K562 (cell line): ENCODE data around the gene CCNQ. TPM values are rescaled to one million over a fixed set of nuclear protein-coding genes. Genes with fewer than 3 reads are reported as not detected.

Experiments used
- ATAC-seq: fragments of 200-7000 bp; cut with Tn5 transposase; 3 replicates; pipeline ENCODE4 v1.9.1; 2020; ENCODE audit warnings: moderate library complexity
- BruUV-seq: library from RNA; stranded (reverse); fragments of 400-500 nt; replicated peaks from 2 replicates; lab custom pipeline; 2021; lab: Mats Ljungman, UMichigan
- CTCF ChIA-PET: fragments of 300-600 bp; formaldehyde crosslinking; extraction: SDS; loops from one replicate; lab custom pipeline; 2021; ENCODE audit warnings: low intra/inter-chr PET ratio; lab: Yijun Ruan, JAX
- POLR2A ChIA-PET: fragments of 300-600, 350-650 bp; sonication (Branson Sonifier 250); formaldehyde crosslinking; extraction: SDS; loops from one replicate; lab custom pipeline; 2021; ENCODE audit warnings: antibody characterized with exemption, inconsistent platforms; lab: Yijun Ruan, JAX
- DNase-seq, 4 experiments: peaks; one replicate each; pipeline versions ENCODE4 v3.0.0 to v3.0.0-alpha.2; 2011 to 2018; ENCODE audit warnings: low spot score in 3 of 4, mixed read lengths in 3 of 4; ENCODE audit errors: extremely low read depth in 1 of 4
- FAIRE-seq: peaks from 2 replicates; lab custom pipeline; 2011; peaks lifted over from hg19 to GRCh38; lab: Jason Lieb, UNC
- H2AFZ ChIP-seq: 2 replicates; pipeline ENCODE4 v1.6.0; 2011; ENCODE audit warnings: low read depth, low read length, control low read depth, inconsistent platforms
- H3K27ac ChIP-seq: fragments of 200-600 bp; 3 replicates; pipeline ENCODE4 v1.8.0; 2011; ENCODE audit warnings: low read depth, mild to moderate bottlenecking, control low read depth, inconsistent platforms, low read length, moderate library complexity, mixed read lengths; ENCODE audit errors: extremely low read depth
- H3K27me3 ChIP-seq, 2 experiments: fragments of 300-600 bp in 1 of 2; 2 replicates in 1 of 2; 3 replicates in 1 of 2; pipeline versions ENCODE4 v1.6.0 to v1.8.0; 2011; ENCODE audit warnings: inconsistent platforms in 2 of 2, low read length in 2 of 2, mild to moderate bottlenecking in 1 of 2, mixed read lengths in 1 of 2, moderate library complexity in 1 of 2; ENCODE audit not compliant: control insufficient read depth in 2 of 2, insufficient read depth in 2 of 2
- H3K36me3 ChIP-seq: fragments of 300-600 bp; 3 replicates; pipeline ENCODE4 v1.8.0; 2011; ENCODE audit warnings: mild to moderate bottlenecking, low read length, inconsistent platforms; ENCODE audit not compliant: control insufficient read depth, insufficient read depth
- H3K4me1 ChIP-seq, 2 experiments: fragments of 200-600 bp in 1 of 2; replicated peaks in 1 of 2; 2 replicates in 1 of 2; 3 replicates in 1 of 2; pipeline versions ENCODE4 v1.5.1 to v1.8.0; 2011; ENCODE audit warnings: inconsistent platforms in 2 of 2, low read length in 2 of 2, mild to moderate bottlenecking in 1 of 2, mixed read lengths in 1 of 2, moderate library complexity in 1 of 2; ENCODE audit not compliant: control insufficient read depth in 2 of 2, insufficient read depth in 2 of 2
- H3K4me2 ChIP-seq: 2 replicates; pipeline ENCODE4 v1.6.1; 2011; ENCODE audit warnings: low read length, control low read depth, inconsistent platforms, mixed read lengths; ENCODE audit not compliant: insufficient read depth
- H3K4me3 ChIP-seq: fragments of 200-600 bp; sonication (generic), shearing (Covaris generic); 2 replicates; pipeline ENCODE4 v1.5.1; 2016; ENCODE audit warnings: control low read depth, inconsistent platforms
- H3K79me2 ChIP-seq: fragments of 200-600 bp; 3 replicates; pipeline ENCODE4 v1.8.0; 2011; ENCODE audit warnings: low read length, inconsistent platforms; ENCODE audit not compliant: control insufficient read depth, insufficient read depth
- H3K9ac ChIP-seq, 2 experiments: 2 replicates each; pipeline versions ENCODE4 v1.6.0 to v1.6.1; 2011; ENCODE audit warnings: low read depth in 2 of 2, low read length in 2 of 2, control low read depth in 1 of 2, inconsistent platforms in 1 of 2, mild to moderate bottlenecking in 1 of 2, mixed read lengths in 1 of 2; ENCODE audit not compliant: insufficient read depth in 1 of 2
- H3K9me1 ChIP-seq: one replicate; pipeline ENCODE4 v1.6.0; 2011; ENCODE audit warnings: inconsistent platforms, mild to moderate bottlenecking, low read length, moderate library complexity; ENCODE audit not compliant: control insufficient read depth, insufficient read depth
- H3K9me3 ChIP-seq: replicated peaks from 2 replicates; pipeline ENCODE4 v1.5.1; 2011; ENCODE audit warnings: low read depth, low read length, inconsistent platforms; ENCODE audit not compliant: control insufficient read depth, insufficient read depth
- H4K20me1 ChIP-seq: replicated peaks from 2 replicates; pipeline ENCODE4 v1.6.1; 2011; ENCODE audit warnings: low read length, inconsistent platforms, mixed read lengths; ENCODE audit not compliant: control insufficient read depth, insufficient read depth
- C11orf30 ChIP-seq: fragments of 450-650 bp; IDR thresholded peaks from 2 replicates; pipeline ENCODE4 v1.6.1; 2016; ENCODE audit warnings: low read depth, mild to moderate bottlenecking
- ESRRB ChIP-seq: fragments of 250-450 bp; sonication (Bioruptor Pico); IDR thresholded peaks from 2 replicates; pipeline ENCODE4 v1.5.0; 2020; ENCODE audit warnings: mild to moderate bottlenecking, moderate library complexity, borderline replicate concordance
- SPI1 ChIP-seq: IDR thresholded peaks from 2 replicates; pipeline ENCODE4 v1.6.1; 2011; ENCODE audit warnings: low read depth, low read length, control low read depth, borderline replicate concordance
- VEZF1 ChIP-seq: fragments of 200-800 bp; sonication (Bioruptor generic); IDR thresholded peaks from 2 replicates; pipeline ENCODE4 v1.6.1; 2017; ENCODE audit warnings: missing genetic modification characterization, missing compliant biosample characterization
- ZC3H11A ChIP-seq: IDR thresholded peaks from 2 replicates; pipeline ENCODE4 v1.6.1; 2012; ENCODE audit warnings: low read depth, low read length, improper control_type of control experiment
- WGBS: fragments of 100-300 bp; shearing (Covaris generic); methylation state at CpG from one replicate; pipeline ENCODE4 v1.1.6; 2016; ENCODE audit warnings: low coverage, mixed read lengths; ENCODE audit not compliant: insufficient coverage; ENCODE audit errors: missing lambda C conversion rate; 5-methylcytosine and 5-hydroxymethylcytosine counted together
- in situ Hi-C: fragments of 300-500 bp; cut with MboI; formaldehyde crosslinking; loops from 4 replicates; pipeline ENCODE4 v1.15.0; 2018; ENCODE audit warnings: inconsistent platforms, mixed read lengths
- intact Hi-C: fragments of 100-400 bp; cut with micrococcal nuclease; formaldehyde crosslinking; loops from 2 replicates; pipeline ENCODE4 v1.14.2; 2022
- polyA plus RNA-seq, 8 experiments: library from polyadenylated mRNA; depleted of rRNA in 4 of 8; stranded (reverse) in 5 of 8; unstranded in 3 of 8; fragments of >200 nt; fragmentation: Nextera tagmentation in 2 of 8; fragmentation: Illumina TruSeq in 1 of 8; extraction: Ambion mirVana in 2 of 8; extraction: Trizol in 1 of 8; gene quantifications; 2 replicates each; pipeline versions ENCODE4 v1.2.1 to v1.2.3, GENCODE V29; 2011 to 2014; ENCODE audit warnings: inconsistent platforms in 1 of 8, missing spikeins in 1 of 8
- total RNA-seq, 7 experiments: library from RNA; depleted of rRNA in 6 of 7; stranded (reverse); fragments of >200 nt in 6 of 7; fragmentation: Illumina TruSeq in 2 of 7; extraction: Trizol in 2 of 7; gene quantifications; 2 replicates each; pipeline versions ENCODE4 v1.2.1 to v1.2.3, GENCODE V29; 2011 to 2021; ENCODE audit warnings: low replicate concordance in 1 of 7
- TF ChIP-seq, protein P1 (sequence below): IDR thresholded peaks from 2 replicates; pipeline ENCODE4 v1.6.1; 2014; ENCODE audit warnings: antibody characterized with exemption
- TF ChIP-seq, protein P2 (sequence below): fragments of 250-450 bp; sonication (Bioruptor Pico); IDR thresholded peaks from 2 replicates; pipeline ENCODE4 v1.4.0; 2020; ENCODE audit warnings: mild to moderate bottlenecking, moderate library complexity

Gene CCNQ
- total and polyA plus RNA-seq, 9 of the 15 experiments (the other 6 are each of a cell fraction or from before 2014, with no cell fraction given) = 0.92 to 53.8 (median 25.3) TPM

DNA sequence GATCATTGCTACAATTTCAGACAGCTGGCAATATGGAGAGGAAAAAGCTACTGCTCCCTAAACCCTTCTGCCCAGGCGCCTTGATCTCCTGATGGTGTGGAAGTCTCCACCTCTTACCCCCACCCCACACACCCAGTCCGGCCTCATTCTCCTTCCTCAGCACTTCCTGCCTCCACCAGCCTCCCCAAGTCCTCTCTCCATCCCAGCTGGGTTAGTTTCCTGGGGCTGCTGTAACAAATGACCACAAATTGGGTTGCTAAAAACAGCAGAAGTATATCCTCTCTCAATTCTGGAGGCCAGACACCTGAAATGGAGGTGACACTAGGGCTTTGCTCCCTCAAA is 1.1 kb upstream of the CCNQ start:
- H3K79me2 ChIP-seq = peaks cover 22% of the 10 kb centered on the region; the same call in 2 of the 3 replicates
- H3K9me1 ChIP-seq = no peaks in the 10 kb centered on the region
- POLR2A ChIA-PET = interaction anchor here (0.6 to 1.9 kb wide), 3 partner anchors 9 to 358 kb away, joined by 3 to 12 read pairs (median 5); no protein-coding TSS in a partner anchor
- H3K27ac ChIP-seq = peak overlapping the region; percentile 55; the same call in 2 of the 3 replicates
- peaks cover 0 to 9% of the 10 kb centered on the region in 2 experiments; a peak in 1 of 5 replicates for H3K27me3 ChIP-seq
- peak overlapping the region; percentile 97 for H2AFZ ChIP-seq
- H3K9ac ChIP-seq = peak overlapping the region; percentile 74 to 87
- ATAC-seq (peak; percentile 20; the same call in 2 of the 3 replicates), FAIRE-seq (no peak), DNase-seq (peak in 1 of 4 experiments; percentile 42)
- H4K20me1 ChIP-seq = no peaks in the 10 kb centered on the region
- intact Hi-C loops (no loop called here), in situ Hi-C loops (no loop called here)
- no TSS peak for BruUV-seq
- H3K4me2 ChIP-seq = peak overlapping the region; percentile 90
- CTCF ChIA-PET = no interaction called here
- peaks cover 9% of the 10 kb centered on the region; the same call in 2 of the 3 replicates for H3K36me3 ChIP-seq
- no peaks in the 10 kb centered on the region for H3K9me3 ChIP-seq
- peaks cover 8 to 23% of the 10 kb centered on the region in 2 experiments; a peak in 4 of 5 replicates for H3K4me1 ChIP-seq
- 7% methylated on average over 2 of the region's 2 CpGs for WGBS
- H3K4me3 ChIP-seq = peak overlapping the region; percentile 63
- TF ChIP-seq ESRRB (CRISPR knock-in tag) = no peak
- TF ChIP-seq, protein P1, sequence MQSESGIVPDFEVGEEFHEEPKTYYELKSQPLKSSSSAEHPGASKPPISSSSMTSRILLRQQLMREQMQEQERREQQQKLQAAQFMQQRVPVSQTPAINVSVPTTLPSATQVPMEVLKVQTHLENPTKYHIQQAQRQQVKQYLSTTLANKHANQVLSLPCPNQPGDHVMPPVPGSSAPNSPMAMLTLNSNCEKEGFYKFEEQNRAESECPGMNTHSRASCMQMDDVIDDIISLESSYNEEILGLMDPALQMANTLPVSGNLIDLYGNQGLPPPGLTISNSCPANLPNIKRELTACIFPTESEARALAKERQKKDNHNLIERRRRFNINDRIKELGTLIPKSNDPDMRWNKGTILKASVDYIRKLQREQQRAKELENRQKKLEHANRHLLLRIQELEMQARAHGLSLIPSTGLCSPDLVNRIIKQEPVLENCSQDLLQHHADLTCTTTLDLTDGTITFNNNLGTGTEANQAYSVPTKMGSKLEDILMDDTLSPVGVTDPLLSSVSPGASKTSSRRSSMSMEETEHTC = no peak
- TF ChIP-seq VEZF1 = peak; percentile 28; the same call in 1 of the 2 replicates
- TF ChIP-seq, protein P2, sequence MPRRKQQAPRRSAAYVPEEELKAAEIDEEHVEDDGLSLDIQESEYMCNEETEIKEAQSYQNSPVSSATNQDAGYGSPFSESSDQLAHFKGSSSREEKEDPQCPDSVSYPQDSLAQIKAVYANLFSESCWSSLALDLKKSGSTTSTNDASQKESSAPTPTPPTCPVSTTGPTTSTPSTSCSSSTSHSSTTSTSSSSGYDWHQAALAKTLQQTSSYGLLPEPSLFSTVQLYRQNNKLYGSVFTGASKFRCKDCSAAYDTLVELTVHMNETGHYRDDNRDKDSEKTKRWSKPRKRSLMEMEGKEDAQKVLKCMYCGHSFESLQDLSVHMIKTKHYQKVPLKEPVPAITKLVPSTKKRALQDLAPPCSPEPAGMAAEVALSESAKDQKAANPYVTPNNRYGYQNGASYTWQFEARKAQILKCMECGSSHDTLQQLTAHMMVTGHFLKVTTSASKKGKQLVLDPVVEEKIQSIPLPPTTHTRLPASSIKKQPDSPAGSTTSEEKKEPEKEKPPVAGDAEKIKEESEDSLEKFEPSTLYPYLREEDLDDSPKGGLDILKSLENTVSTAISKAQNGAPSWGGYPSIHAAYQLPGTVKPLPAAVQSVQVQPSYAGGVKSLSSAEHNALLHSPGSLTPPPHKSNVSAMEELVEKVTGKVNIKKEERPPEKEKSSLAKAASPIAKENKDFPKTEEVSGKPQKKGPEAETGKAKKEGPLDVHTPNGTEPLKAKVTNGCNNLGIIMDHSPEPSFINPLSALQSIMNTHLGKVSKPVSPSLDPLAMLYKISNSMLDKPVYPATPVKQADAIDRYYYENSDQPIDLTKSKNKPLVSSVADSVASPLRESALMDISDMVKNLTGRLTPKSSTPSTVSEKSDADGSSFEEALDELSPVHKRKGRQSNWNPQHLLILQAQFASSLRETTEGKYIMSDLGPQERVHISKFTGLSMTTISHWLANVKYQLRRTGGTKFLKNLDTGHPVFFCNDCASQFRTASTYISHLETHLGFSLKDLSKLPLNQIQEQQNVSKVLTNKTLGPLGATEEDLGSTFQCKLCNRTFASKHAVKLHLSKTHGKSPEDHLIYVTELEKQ (CRISPR knock-in tag) = no peak
- TF ChIP-seq C11orf30 = peak; percentile 40
- TF ChIP-seq ZC3H11A = no peak
- 0 out of 2 replicates have a peak, but pooled peaks have one; percentile 8 for TF ChIP-seq SPI1
